SK-N-SH treated with all-trans-retinoic acid at 6 μM for 48 hours (cell line): ENCODE results near the gene FOXL1.

Experiments used
- ATAC-seq: fragments of 200-7000 bp; cut with Tn5 transposase; 3 replicates; pipeline ENCODE4 v1.9.1; 2020; ENCODE audit warnings: mild to moderate bottlenecking, moderate library complexity
- ARNTL ChIP-seq: fragments of 450-650 bp; formaldehyde crosslinking; IDR thresholded peaks from 2 replicates; pipeline ENCODE4 v1.5.0; 2020; ENCODE audit warnings: low read depth, mild to moderate bottlenecking, moderate library complexity, borderline replicate concordance
- BACH2 ChIP-seq: fragments of 250-450 bp; sonication (Bioruptor Pico); IDR thresholded peaks from 2 replicates; pipeline ENCODE4 v1.9.0; 2021; ENCODE audit warnings: mild to moderate bottlenecking, borderline replicate concordance
- CSDC2 ChIP-seq: fragments of 250-450 bp; sonication (Bioruptor Pico); IDR thresholded peaks from 2 replicates; pipeline ENCODE4 v1.5.0; 2020; ENCODE audit warnings: mild to moderate bottlenecking, moderate library complexity
- ESRRG ChIP-seq: fragments of 250-450 bp; sonication (Bioruptor Pico); IDR thresholded peaks from 2 replicates; pipeline ENCODE4 v1.6.1; 2021; ENCODE audit warnings: mild to moderate bottlenecking
- GLIS3 ChIP-seq: fragments of 250-450 bp; sonication (Bioruptor Pico); IDR thresholded peaks from 2 replicates; pipeline ENCODE4 v1.5.0; 2020; ENCODE audit warnings: mild to moderate bottlenecking, moderate library complexity
- ISL1 ChIP-seq: fragments of 250-450 bp; sonication (Bioruptor Pico); IDR thresholded peaks from 2 replicates; pipeline ENCODE4 v2.1.2; 2022; ENCODE audit warnings: mild to moderate bottlenecking, moderate library complexity
- OSR1 ChIP-seq: fragments of 250-450 bp; sonication (Bioruptor Pico); IDR thresholded peaks from 2 replicates; pipeline ENCODE4 v1.8.0; 2022; ENCODE audit warnings: moderate library complexity, mild to moderate bottlenecking, inconsistent platforms
- PPARA ChIP-seq: fragments of 250-450 bp; sonication (Bioruptor Pico); IDR thresholded peaks from 2 replicates; pipeline ENCODE4 v1.5.0; 2020; ENCODE audit warnings: mild to moderate bottlenecking, borderline replicate concordance
- RARB ChIP-seq: fragments of 250-450 bp; sonication (Bioruptor Pico); IDR thresholded peaks from 2 replicates; pipeline ENCODE4 v1.8.0; 2021; ENCODE audit warnings: mild to moderate bottlenecking, moderate library complexity
- SNAI2 ChIP-seq: fragments of 250-450 bp; sonication (Bioruptor Pico); IDR thresholded peaks from 2 replicates; pipeline ENCODE4 v1.5.0; 2020; ENCODE audit warnings: mild to moderate bottlenecking, moderate library complexity
- TCF4 ChIP-seq: fragments of 250-450 bp; sonication (Bioruptor Pico); IDR thresholded peaks from 2 replicates; pipeline ENCODE4 v1.8.0; 2021; ENCODE audit warnings: mild to moderate bottlenecking, moderate library complexity, borderline replicate concordance
- TOX ChIP-seq: fragments of 250-450 bp; sonication (Bioruptor Pico); IDR thresholded peaks from 2 replicates; pipeline ENCODE4 v1.8.0; 2021; ENCODE audit warnings: mild to moderate bottlenecking, moderate library complexity, borderline replicate concordance
- ZC3H10 ChIP-seq: fragments of 250-450 bp; sonication (Bioruptor Pico); IDR thresholded peaks from 2 replicates; pipeline ENCODE4 v1.5.1; 2021; ENCODE audit warnings: mild to moderate bottlenecking, moderate library complexity
- ZFP3 ChIP-seq: fragments of 250-450 bp; sonication (Bioruptor Pico); IDR thresholded peaks from 2 replicates; pipeline ENCODE4 v1.5.0; 2020; ENCODE audit warnings: mild to moderate bottlenecking, moderate library complexity
- ZFP30 ChIP-seq: fragments of 450-650 bp; formaldehyde crosslinking; IDR thresholded peaks from 2 replicates; pipeline ENCODE4 v1.5.0; 2022; ENCODE audit warnings: mild to moderate bottlenecking, moderate library complexity
- ZNF565 ChIP-seq: fragments of 450-650 bp; formaldehyde crosslinking; conservative IDR thresholded peaks from 2 replicates; pipeline ENCODE4 v1.5.0; 2020; ENCODE audit warnings: low read depth, mild to moderate bottlenecking, moderate library complexity
- ZNF70 ChIP-seq: fragments of 450-650 bp; formaldehyde crosslinking; IDR thresholded peaks from 2 replicates; pipeline ENCODE4 v1.5.0; 2020; ENCODE audit warnings: mild to moderate bottlenecking, moderate library complexity
- ZNF8 ChIP-seq: fragments of 450-650 bp; formaldehyde crosslinking; IDR thresholded peaks from 2 replicates; pipeline ENCODE4 v1.5.0; 2020; ENCODE audit warnings: mild to moderate bottlenecking, moderate library complexity
- TF ChIP-seq, protein P1 (sequence below): fragments of 250-450 bp; sonication (Bioruptor Pico); IDR thresholded peaks from 2 replicates; pipeline ENCODE4 v1.5.1; 2021; ENCODE audit warnings: mild to moderate bottlenecking, moderate library complexity
- TF ChIP-seq, protein P2 (sequence below): fragments of 250-450 bp; sonication (Bioruptor Pico); IDR thresholded peaks from 2 replicates; pipeline ENCODE4 v1.8.0; 2020; ENCODE audit warnings: mild to moderate bottlenecking, moderate library complexity, borderline replicate concordance
- TF ChIP-seq, protein P3 (sequence below): fragments of 250-450 bp; sonication (Bioruptor Pico); IDR thresholded peaks from 2 replicates; pipeline ENCODE4 v1.8.0; 2021; ENCODE audit warnings: low read depth, mild to moderate bottlenecking, moderate library complexity, borderline replicate concordance
- TF ChIP-seq, protein P4 (sequence below): fragments of 250-450 bp; sonication (Bioruptor Pico); IDR thresholded peaks from 2 replicates; pipeline ENCODE4 v1.5.0; 2020; ENCODE audit warnings: mild to moderate bottlenecking, moderate library complexity
- TF ChIP-seq, protein P5 (sequence below): fragments of 250-450 bp; sonication (Bioruptor Pico); IDR thresholded peaks from 2 replicates; pipeline ENCODE4 v1.5.1; 2020; ENCODE audit warnings: low read depth, mild to moderate bottlenecking, moderate library complexity

FOXL1 gene

DNA sequence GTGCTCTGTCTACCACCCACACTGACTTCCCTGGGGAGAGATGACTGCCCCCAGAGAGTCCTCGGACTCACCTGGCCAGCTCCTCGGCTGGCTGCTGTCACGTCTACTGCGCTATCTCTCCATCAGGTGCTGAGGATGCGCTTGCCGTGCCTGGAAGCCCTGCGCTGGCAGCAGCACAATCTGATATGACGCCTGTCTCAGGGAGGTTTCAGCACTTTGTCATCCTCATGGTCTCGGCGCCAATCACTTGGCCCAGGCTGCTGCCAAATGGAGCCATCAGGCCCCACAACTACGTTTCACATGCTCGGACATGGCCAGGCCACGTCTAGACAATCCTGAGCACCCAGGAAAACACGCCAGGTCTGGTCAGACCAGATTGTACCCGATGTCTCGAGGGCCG, 46.7 kb downstream of the FOXL1 start (continued):
- TF ChIP-seq, protein P1, sequence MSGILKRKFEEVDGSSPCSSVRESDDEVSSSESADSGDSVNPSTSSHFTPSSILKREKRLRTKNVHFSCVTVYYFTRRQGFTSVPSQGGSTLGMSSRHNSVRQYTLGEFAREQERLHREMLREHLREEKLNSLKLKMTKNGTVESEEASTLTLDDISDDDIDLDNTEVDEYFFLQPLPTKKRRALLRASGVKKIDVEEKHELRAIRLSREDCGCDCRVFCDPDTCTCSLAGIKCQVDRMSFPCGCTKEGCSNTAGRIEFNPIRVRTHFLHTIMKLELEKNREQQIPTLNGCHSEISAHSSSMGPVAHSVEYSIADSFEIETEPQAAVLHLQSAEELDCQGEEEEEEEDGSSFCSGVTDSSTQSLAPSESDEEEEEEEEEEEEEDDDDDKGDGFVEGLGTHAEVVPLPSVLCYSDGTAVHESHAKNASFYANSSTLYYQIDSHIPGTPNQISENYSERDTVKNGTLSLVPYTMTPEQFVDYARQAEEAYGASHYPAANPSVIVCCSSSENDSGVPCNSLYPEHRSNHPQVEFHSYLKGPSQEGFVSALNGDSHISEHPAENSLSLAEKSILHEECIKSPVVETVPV, result no peak
- no peak for TF ChIP-seq ZNF8 (CRISPR knock-in tag)
- no peak for TF ChIP-seq ARNTL (CRISPR knock-in tag)
- no peak for TF ChIP-seq ZFP30 (CRISPR knock-in tag)
- TF ChIP-seq, all 23 proteins: peak for 0

DNA sequence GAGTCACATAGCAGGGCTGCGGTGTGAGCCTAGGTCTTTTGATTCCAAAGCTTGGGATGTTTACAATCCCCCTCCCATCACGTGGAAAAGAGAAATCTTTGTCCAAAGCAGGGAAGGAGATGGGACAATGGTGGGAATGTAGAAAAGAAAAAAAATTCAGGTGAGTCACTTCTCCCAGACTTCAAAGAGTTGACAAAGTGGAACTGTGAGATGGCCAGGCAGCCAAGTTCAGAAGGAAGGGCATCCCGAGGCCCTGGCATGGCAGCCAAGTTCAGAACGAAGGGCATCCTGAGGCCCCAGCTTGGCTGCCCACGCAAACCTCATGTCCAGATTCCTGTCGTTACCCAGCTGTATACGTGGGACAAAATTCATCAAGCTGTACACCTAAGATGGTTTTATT, 47.5 kb downstream of the FOXL1 start:
- TF ChIP-seq RARB (CRISPR knock-in tag) (no peak), ISL1 (CRISPR knock-in tag) (no peak), SNAI2 (CRISPR knock-in tag) (no peak), ZNF8 (CRISPR knock-in tag) (no peak), CSDC2 (CRISPR knock-in tag) (no peak), OSR1 (CRISPR knock-in tag) (no peak), TCF4 (no peak), ESRRG (CRISPR knock-in tag) (no peak), ZFP30 (CRISPR knock-in tag) (no peak), ARNTL (CRISPR knock-in tag) (no peak), GLIS3 (CRISPR knock-in tag) (no peak), BACH2 (CRISPR knock-in tag) (no peak), ZC3H10 (CRISPR knock-in tag) (no peak), ZNF70 (CRISPR knock-in tag) (no peak), TOX (CRISPR knock-in tag) (no peak), ZNF565 (CRISPR knock-in tag) (no peak)
- TF ChIP-seq, protein P2, sequence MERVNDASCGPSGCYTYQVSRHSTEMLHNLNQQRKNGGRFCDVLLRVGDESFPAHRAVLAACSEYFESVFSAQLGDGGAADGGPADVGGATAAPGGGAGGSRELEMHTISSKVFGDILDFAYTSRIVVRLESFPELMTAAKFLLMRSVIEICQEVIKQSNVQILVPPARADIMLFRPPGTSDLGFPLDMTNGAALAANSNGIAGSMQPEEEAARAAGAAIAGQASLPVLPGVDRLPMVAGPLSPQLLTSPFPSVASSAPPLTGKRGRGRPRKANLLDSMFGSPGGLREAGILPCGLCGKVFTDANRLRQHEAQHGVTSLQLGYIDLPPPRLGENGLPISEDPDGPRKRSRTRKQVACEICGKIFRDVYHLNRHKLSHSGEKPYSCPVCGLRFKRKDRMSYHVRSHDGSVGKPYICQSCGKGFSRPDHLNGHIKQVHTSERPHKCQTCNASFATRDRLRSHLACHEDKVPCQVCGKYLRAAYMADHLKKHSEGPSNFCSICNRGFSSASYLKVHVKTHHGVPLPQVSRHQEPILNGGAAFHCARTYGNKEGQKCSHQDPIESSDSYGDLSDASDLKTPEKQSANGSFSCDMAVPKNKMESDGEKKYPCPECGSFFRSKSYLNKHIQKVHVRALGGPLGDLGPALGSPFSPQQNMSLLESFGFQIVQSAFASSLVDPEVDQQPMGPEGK (CRISPR knock-in tag), result no peak
- TF ChIP-seq, protein P1, result no peak
- TF ChIP-seq, protein P3, sequence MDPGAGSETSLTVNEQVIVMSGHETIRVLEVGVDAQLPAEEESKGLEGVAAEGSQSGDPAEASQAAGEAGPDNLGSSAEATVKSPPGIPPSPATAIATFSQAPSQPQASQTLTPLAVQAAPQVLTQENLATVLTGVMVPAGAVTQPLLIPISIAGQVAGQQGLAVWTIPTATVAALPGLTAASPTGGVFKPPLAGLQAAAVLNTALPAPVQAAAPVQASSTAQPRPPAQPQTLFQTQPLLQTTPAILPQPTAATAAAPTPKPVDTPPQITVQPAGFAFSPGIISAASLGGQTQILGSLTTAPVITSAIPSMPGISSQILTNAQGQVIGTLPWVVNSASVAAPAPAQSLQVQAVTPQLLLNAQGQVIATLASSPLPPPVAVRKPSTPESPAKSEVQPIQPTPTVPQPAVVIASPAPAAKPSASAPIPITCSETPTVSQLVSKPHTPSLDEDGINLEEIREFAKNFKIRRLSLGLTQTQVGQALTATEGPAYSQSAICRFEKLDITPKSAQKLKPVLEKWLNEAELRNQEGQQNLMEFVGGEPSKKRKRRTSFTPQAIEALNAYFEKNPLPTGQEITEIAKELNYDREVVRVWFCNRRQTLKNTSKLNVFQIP (CRISPR knock-in tag), result no peak
- TF ChIP-seq, protein P4, sequence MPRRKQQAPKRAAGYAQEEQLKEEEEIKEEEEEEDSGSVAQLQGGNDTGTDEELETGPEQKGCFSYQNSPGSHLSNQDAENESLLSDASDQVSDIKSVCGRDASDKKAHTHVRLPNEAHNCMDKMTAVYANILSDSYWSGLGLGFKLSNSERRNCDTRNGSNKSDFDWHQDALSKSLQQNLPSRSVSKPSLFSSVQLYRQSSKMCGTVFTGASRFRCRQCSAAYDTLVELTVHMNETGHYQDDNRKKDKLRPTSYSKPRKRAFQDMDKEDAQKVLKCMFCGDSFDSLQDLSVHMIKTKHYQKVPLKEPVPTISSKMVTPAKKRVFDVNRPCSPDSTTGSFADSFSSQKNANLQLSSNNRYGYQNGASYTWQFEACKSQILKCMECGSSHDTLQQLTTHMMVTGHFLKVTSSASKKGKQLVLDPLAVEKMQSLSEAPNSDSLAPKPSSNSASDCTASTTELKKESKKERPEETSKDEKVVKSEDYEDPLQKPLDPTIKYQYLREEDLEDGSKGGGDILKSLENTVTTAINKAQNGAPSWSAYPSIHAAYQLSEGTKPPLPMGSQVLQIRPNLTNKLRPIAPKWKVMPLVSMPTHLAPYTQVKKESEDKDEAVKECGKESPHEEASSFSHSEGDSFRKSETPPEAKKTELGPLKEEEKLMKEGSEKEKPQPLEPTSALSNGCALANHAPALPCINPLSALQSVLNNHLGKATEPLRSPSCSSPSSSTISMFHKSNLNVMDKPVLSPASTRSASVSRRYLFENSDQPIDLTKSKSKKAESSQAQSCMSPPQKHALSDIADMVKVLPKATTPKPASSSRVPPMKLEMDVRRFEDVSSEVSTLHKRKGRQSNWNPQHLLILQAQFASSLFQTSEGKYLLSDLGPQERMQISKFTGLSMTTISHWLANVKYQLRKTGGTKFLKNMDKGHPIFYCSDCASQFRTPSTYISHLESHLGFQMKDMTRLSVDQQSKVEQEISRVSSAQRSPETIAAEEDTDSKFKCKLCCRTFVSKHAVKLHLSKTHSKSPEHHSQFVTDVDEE (CRISPR knock-in tag), result no peak
- no peak for ATAC-seq

DNA sequence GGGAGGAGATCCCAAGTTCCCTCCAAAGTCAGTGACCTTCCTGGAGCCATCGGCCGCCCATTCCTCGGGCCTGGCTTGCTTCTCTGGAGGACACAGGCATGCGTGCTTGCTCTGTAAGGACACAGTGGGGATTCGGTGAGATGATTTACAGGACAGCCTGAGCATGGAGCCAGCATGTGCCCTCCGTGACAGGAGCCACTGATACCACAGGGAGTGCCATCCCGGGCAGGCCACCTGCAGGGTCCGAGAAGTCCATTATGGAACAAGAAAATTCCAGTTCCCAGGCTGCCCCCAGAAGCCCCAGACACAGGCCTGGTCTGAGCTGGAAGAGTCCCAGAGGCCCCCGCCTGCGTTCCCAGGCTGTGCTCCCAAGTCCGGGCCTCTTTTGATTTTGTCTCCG, 47.9 kb downstream of the FOXL1 start:
- TF ChIP-seq, protein P5, sequence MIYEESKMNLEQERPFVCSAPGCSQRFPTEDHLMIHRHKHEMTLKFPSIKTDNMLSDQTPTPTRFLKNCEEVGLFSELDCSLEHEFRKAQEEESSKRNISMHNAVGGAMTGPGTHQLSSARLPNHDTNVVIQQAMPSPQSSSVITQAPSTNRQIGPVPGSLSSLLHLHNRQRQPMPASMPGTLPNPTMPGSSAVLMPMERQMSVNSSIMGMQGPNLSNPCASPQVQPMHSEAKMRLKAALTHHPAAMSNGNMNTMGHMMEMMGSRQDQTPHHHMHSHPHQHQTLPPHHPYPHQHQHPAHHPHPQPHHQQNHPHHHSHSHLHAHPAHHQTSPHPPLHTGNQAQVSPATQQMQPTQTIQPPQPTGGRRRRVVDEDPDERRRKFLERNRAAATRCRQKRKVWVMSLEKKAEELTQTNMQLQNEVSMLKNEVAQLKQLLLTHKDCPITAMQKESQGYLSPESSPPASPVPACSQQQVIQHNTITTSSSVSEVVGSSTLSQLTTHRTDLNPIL (CRISPR knock-in tag), result no peak
- TF ChIP-seq SNAI2 (CRISPR knock-in tag), result no peak
- no peak for TF ChIP-seq ARNTL (CRISPR knock-in tag)
- no peak for TF ChIP-seq ESRRG (CRISPR knock-in tag)
- TF ChIP-seq, protein P4 (CRISPR knock-in tag), result no peak
- TF ChIP-seq TCF4, result no peak
- no peak for TF ChIP-seq ZFP3 (CRISPR knock-in tag)
- no peak for TF ChIP-seq PPARA (CRISPR knock-in tag)
- no peak for TF ChIP-seq ZNF8 (CRISPR knock-in tag)
- no peak for TF ChIP-seq GLIS3 (CRISPR knock-in tag)
- TF ChIP-seq, protein P1, result no peak
- ATAC-seq, result no peak
